Fibroblast of mammary gland (primary cell): ENCODE results near the gene TIMMDC1.
A peak's percentile ranks its signal among the peaks of the same experiment; 100 is the strongest.

Experiments
- DNase-seq: peaks from one replicate; pipeline ENCODE4 v3.0.0-alpha.2; 2010; ENCODE audit warnings: low read depth
- H3K4me3 ChIP-seq: 2 replicates; pipeline ENCODE4 v1.5.1; 2011; ENCODE audit warnings: low read depth, mild to moderate bottlenecking, low read length, moderate library complexity; ENCODE audit not compliant: control insufficient read depth
- TF ChIP-seq, protein P1 (sequence below): conservative IDR thresholded peaks from 2 replicates; pipeline ENCODE4 v1.5.1; 2011; ENCODE audit warnings: low read depth, low read length, inconsistent platforms; ENCODE audit not compliant: control insufficient read depth, insufficient read depth

Gene TIMMDC1

DNA sequence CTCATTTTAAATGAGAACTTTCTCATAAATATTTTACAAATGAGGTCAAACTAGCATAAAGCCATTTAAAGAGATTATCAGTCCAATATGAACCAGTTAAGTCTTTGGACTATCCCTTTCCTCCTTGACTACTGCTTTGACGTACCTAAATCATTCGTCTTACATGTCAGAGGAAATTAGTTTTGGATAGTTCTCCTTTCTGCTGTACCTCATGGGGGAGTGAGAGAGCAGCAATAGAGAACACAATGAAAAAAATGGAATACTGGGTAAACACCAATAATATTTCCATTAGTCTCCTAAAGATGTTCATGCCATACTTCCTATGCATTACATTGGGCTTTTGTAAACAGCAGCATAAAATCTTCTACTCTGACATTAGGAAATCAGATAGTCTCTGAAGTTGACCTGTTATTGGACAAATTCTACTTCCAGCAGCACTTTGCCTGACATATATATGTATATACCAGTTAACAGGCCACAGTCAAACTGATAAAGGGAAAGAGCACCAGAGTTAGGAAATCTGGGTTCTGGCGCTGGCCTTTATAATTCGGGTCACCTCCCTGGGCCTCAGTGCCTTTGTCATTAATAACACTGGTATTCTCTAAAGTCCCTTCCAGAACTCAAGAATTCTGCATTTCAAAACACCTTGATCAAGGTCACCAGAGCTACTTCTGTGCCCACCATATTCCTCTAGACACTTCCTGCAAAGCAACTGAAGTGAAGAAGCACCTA lies 26.8 kb downstream of the TIMMDC1 start:
- no peak overlapping the region for H3K4me3 ChIP-seq
- peak; percentile 34 for DNase-seq
- TF ChIP-seq, protein P1, sequence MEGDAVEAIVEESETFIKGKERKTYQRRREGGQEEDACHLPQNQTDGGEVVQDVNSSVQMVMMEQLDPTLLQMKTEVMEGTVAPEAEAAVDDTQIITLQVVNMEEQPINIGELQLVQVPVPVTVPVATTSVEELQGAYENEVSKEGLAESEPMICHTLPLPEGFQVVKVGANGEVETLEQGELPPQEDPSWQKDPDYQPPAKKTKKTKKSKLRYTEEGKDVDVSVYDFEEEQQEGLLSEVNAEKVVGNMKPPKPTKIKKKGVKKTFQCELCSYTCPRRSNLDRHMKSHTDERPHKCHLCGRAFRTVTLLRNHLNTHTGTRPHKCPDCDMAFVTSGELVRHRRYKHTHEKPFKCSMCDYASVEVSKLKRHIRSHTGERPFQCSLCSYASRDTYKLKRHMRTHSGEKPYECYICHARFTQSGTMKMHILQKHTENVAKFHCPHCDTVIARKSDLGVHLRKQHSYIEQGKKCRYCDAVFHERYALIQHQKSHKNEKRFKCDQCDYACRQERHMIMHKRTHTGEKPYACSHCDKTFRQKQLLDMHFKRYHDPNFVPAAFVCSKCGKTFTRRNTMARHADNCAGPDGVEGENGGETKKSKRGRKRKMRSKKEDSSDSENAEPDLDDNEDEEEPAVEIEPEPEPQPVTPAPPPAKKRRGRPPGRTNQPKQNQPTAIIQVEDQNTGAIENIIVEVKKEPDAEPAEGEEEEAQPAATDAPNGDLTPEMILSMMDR, result peak; percentile 51

DNA sequence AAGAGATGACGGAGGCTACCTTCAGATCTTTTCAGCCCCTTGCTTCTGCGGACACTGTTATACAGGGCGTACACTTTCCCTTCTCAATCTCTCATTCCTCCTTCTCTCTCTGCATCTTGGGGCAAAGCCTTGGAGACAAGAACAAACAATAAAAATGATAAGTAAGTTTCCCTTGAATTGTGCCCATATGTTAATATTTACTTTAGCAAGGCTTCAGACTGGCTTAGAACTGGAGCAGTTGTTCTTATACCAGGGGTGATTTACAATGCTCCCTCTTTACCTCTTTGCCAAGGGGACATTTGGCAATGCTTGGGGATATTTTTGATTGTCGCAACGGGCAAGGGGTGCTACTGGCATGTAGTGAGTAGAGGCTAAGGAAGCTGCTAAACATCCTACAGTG lies 29.4 kb downstream of the TIMMDC1 start:
- TF ChIP-seq, protein P1, result no peak
- no peak for DNase-seq
- no peak overlapping the region for H3K4me3 ChIP-seq

DNA sequence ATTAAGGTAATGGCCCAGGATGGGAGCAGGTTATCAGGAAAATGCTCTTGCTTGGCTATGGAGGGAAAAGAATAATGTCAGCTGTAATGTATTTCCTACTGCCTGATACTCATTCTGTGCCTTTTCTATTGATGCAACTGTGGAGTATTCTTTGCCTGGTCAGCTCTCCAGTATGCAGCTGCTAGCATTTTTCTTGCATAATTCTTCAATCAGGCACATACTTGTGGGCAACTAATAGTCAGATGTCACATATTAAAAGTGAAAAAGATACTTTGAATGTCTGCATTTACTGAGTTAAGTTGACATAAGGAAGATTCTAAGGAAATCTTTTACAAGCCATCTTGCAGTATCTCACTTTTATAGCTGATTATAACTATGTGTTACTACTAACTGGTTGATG lies 31.5 kb downstream of the TIMMDC1 start:
- DNase-seq, result peak; percentile 25
- TF ChIP-seq, protein P1, result no peak
- no peak overlapping the region for H3K4me3 ChIP-seq

DNA sequence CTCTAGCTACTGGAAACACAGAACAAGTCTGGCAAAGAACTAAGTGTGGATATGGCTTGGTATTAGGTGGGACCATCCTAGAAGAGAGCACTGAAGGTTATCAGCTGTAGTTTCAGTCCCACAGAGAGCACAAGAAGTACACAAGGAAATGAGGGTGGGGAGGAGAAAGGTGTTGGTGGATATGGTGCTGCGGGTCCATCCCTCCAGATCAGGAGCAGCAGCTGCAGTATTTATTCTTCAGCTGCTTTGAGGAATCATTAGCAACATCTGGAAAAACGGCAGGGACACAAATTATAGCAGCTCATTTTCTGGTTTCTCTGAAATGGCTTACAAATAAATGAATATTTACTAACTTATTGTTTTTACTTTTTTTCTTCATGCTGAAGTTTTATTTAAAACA lies 32.1 kb downstream of the TIMMDC1 start:
- TF ChIP-seq, protein P1, result no peak
- no peak for DNase-seq
- H3K4me3 ChIP-seq, result no peak overlapping the region

DNA sequence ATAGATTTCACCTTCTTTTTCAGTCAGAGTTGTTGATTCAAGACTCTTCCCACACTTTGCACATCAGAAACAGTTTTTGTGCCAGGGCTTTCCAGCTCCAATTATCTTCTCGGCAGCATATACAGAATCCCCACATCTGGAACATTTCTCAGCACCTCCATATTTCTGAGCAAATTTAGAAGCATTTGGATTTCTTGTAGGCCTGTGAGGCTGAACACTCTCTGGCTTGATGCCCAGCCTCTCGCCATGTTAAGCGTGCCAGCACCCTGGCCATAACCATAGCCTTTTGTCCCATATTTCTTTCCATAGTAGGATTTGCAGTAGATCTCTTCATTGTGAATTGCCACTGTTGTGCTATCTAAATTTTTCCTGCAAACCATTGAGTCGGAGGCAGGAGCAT lies 32.8 kb downstream of the TIMMDC1 start:
- H3K4me3 ChIP-seq, result no peak overlapping the region
- DNase-seq, result no peak
- TF ChIP-seq, protein P1, result no peak

DNA sequence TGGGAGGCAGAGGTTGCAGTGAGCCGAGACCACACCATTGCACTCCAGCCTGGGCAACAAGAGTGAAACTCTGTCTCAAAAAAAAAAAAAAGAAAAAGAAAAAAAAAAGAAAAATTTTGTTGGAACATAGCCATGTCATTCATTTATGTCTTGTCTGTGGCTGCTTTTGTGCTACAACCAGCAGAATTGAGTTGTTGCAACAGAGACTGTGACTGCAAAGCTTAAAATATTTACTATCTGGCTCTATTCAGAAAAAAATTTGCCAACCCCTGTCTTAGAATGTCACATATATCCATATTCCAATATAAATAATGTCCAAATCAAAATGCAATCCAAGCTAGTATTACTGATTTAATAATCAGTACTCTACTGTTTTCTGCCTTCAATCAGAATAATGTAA lies 35.9 kb downstream of the TIMMDC1 start:
- TF ChIP-seq, protein P1, result no peak
- DNase-seq, result no peak
- H3K4me3 ChIP-seq, result no peak overlapping the region
